ENCODE data around the gene LARGE1.

GRCh38 chr22:33447733-33448132 is 472.5 kb downstream of the LARGE1 start:
- no peak for TF ChIP-seq ZNF318 (IDR thresholded peaks at IDR 0.05; ENCODE audit: borderline replicate concordance in 1 of 2, low read depth in 1 of 2)
- no peak for TF ChIP-seq NR1H2 (CRISPR knock-in tag; IDR thresholded peaks at IDR 0.05)
- TF ChIP-seq POLR2A (conservative IDR thresholded peaks at IDR 0.05), result no peak
- TF ChIP-seq ZFX (CRISPR knock-in tag; IDR thresholded peaks at IDR 0.05), result no peak
- no peak for TF ChIP-seq ATF2 (CRISPR knock-in tag; IDR thresholded peaks at IDR 0.05)
- no peak for TF ChIP-seq CTCF (IDR thresholded peaks at IDR 0.05 in 2 of 3, conservative IDR thresholded peaks at IDR 0.05 in 1 of 3; ENCODE audit: insufficient read depth in 2 of 3, low read depth in 1 of 3, low read length in 3 of 3)
- no peak for TF ChIP-seq ADNP (tag; IDR thresholded peaks at IDR 0.05)
- no peak for TF ChIP-seq JUNB (CRISPR knock-in tag; conservative IDR thresholded peaks at IDR 0.05)
- TF ChIP-seq BRD4 (IDR thresholded peaks at IDR 0.05), result no peak
- no peak for TF ChIP-seq KLF16 (IDR thresholded peaks at IDR 0.05)
- no peak for TF ChIP-seq SIN3B (IDR thresholded peaks at IDR 0.05; ENCODE audit: low read depth)
- TF ChIP-seq ZNF518B (CRISPR knock-in tag; IDR thresholded peaks at IDR 0.05), result no peak
- TF ChIP-seq RNF219 (CRISPR knock-in tag; IDR thresholded peaks at IDR 0.05), result no peak
- no peak for TF ChIP-seq CHD4 (IDR thresholded peaks at IDR 0.05; ENCODE audit: insufficient read depth, insufficient replicate concordance, low read depth, low read length, poor library complexity, severe bottlenecking)

Data from K562 (cell line).